ENCODE data around the gene PLEKHO2.
A peak's percentile ranks its signal among the peaks of the same experiment; 100 is the strongest.

PLEKHO2 gene

DNA sequence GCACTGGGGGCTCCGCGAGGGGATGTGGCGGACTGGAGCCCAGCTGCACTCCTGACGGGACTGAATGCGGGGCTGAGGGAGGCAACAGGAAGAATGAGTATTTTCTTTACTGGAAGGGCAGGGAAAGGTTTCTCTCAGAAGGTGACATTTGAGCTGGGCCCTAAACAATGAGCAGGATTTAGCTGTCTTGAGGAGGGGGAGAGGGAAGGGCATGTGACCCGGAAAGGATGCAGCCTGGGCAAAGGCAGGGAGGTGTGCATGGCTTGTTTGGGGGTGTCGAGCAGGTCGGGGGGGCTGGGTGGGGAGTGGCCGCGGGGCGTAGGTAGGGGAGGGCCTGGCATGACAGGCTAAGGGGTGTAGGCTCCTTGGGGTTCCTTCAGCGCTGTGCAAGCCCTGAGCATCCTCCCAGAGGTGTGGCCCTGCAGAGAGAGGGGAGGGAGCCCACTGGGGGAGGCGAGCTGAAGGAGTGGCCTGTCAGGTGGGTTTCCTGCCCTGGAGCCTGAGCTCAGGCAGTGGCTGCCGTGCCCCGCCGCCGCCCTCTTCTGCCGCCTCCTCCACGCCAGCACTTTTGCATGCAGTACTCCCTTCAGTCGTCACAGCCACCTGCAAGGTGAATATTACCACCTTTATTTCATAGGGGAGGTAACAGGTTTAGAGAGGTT lies 52.8 kb downstream of the PLEKHO2 start:
- ATAC-seq: peak; percentile 30 to 33

DNA sequence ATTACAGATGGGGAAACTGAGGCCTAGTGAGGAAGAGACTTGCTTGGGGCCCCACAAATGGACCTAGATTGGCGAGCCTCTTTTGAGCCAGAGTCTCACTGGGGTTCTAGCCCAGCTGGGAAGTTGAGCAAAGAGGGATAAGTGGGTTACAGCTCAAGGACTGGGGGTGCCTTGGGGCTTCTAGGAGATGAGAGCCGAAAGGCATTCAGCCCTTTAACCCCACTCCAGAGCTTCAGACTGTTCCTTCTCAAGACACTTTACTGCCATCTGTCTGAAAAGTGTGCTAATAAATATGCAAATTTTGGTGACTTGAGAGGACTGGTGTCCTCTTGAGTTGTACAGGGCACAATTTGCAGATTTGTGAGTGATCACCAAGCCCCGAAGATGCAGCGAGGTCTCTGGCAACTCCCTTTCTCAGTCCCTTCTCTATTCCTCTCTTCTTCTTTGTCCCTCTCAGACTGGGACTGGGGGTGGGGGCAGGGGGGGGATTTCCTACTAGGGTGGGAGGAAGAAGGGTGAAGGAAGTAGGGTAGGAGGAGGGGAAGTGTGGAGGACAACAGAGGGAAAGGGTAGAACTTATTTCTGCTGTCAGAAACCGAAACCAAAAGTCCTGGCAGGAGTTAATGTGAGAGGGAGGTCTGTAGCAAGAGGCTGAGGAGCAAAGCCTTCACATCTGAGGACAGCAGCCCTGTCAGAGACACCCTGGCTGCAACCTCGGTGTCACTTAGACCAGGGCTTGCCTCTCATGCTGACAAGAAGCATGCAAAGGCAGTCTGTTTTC lies 53.8 kb downstream of the PLEKHO2 start:
- ATAC-seq: peak; percentile 1 to 2

DNA sequence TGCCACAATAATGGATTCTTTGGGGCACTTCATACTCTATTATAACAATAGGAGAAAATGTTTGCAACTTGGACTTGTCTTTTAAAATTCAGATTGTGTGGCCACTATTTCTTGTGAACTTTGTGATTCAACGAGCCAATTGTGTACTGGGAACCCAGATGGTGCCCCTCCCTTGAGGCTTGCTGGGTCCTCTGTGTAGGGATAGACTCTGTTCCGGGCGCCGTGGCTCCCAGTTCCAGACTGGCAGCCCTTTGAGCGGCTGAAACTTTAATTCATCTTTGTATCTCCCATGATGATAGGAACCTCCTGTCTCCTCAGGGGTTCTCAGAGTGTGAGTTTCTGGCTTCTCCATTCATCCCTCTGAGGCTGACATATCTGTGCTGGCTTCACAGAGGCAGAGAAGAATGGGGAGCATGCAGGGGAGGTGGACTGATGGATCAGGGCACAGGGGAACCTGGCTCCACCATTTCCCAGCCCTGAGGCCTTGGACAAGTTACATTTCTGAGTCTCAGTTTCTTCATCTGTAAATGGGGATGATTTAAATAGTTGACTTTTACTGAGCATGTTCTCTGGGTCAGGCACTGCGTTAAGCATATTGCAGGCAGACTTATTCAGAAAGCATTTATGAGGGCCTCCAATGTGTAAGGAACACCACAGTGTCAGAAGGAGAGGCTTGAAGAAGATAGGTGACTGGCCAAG lies 54.8 kb downstream of the PLEKHO2 start:
- ATAC-seq: no peak

DNA sequence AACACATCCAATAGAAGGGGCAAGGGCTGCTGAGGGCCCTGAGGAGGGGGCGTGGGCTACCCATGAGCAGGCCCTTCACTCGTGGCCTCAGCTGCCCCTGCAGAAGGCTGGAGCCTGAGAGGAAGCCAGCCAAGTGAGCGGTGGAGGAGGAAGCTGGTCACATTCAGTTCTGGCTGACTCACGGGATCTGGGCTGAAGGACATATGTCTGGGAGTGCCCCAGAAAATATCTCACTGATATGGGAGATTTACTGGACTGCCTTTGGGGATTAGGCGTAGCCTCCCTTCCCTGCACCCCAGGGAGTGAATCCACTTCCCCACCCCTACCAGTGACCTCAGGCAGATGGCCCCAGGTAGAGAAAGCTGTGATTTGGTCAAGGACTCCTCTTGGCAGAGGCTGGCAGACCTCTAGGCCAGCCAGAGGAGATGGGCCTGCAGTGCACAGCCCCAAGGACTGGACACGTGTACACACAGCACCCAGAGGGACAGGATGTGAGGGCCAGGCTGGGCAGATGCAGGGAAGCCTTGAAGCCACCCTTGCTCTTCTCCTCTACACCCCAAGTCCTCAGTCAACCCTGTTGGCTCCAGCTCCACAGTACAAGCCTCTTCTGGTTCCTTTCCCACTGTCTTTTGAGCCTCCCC lies 55.8 kb downstream of the PLEKHO2 start:
- ATAC-seq: no peak

DNA sequence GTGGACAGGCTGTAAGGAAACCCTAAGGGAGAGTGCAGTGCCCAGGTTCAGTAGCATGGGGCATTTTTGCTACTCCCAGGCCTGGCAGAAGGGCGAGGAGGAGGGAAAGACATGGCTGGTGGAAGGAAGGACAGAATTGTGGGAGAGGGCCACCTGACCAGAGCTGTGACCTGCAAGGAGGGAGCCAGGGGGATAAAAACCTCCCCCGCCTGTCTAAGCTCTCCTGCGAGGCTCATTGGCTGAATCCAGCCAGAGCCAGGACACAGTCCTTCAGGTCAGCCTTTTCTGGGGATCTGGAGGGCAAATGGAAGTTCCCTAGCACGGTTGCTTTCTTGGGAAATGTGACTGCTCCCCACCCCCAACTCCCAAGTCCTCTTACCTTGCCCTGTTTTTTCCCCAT lies 56.7 kb downstream of the PLEKHO2 start:
- ATAC-seq: no peak

DNA sequence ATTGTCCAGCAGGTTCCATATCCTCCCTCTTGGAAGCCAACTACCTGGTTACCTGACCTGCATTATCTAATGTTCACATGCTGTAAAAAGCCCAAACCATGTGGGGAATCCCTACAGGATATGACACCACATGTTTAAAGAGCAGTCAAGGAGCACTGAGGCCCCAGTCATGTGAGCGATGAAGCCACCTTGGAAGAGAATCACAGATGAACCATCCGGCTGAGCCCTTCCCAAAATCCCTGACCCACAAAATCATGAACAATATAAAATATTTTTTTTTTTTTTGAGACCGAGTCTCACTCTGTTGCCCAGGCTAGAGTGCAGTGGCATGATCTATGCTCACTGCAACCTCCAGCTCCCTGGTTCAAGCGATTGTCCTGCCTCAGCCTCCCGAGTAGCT lies 59.4 kb downstream of the PLEKHO2 start:
- ATAC-seq: no peak

DNA sequence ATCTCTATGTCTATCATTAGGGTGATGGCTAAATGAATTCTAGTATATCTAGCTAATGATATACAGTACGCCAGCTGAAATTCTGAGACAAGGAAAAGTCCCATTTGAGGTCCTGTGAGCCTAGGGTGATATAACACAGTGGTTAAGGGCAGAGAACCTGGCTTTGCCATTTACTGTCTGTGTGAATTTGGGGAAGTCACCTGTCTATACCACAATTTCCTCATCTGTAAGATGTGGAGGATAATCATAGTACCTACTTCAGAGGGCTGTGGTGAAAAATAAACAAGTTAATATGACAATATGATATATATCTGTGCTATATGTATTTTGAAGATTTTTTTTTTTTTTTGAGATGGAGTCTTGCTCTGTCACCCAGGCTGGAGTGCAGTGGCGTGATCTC lies 60.2 kb downstream of the PLEKHO2 start:
- ATAC-seq: peak; percentile 56 to 61

DNA sequence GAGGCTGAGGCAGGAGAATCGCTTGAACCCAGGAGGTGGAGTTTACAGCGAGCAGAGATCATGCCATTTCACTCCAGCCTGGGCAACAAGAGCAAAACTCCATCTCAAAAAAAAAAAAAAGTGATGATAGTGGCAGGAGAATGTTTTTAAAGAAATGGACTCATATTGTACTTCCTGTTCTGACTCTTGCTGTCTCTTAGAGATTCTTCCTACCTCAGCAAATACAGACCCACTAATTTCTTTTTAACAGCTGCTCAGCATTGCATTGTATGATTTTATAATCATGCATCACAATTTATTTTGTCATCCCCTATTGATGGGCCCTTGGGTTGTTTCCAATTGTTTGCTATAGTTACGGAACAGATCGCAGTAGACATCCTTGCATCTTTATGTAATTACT lies 61.1 kb downstream of the PLEKHO2 start:
- peak; percentile 27 to 59 for ATAC-seq

DNA sequence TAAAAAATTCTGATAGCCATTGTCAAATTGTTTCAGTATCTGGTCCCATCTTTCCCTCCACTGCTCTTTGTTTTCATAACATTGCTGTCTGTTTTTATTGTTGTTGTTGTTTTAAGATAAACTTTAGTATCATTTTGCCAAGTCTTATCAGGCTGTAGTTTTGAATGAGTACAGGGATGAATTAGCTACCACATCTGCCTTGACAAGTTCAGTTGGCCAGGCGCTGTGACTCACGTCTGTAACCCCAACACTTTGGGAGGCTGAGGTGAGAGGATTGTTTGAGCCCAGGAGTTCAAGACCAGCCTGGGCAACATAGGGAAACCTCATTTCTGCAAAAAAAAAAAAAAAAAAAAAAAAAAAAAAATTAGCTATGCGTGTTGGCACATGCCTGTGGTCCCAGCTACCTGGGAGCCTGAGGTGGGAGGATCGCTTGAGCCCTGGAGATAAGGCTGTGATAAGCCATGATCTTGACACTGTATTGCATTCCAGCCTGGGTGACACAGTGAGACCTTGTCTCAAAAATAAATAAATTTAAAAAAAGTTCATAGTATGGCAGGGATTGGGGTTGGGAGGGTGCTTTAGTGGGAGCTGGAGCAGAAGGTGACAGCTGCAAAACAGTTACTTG lies 61.7 kb downstream of the PLEKHO2 start:
- ATAC-seq: no peak

DNA sequence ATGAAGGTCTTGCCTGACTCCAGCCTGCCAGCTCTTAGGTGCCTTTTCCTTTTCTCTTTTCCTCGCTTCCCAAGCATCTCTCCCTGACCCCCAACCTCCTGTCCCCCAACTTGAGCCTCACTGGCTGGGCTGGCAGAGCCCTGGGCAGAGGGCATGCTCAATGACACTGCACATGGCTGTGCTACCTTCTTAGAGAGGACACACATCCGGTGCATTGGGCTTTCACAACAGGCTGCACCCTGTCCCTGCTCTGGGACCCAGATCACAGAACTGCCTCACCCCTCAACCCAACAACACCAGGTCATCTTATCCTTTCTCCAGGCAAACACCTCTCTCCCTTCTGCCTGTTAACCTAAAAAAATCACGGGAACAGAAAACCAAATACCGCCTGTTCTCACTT lies 62.5 kb downstream of the PLEKHO2 start:
- ATAC-seq: no peak

DNA sequence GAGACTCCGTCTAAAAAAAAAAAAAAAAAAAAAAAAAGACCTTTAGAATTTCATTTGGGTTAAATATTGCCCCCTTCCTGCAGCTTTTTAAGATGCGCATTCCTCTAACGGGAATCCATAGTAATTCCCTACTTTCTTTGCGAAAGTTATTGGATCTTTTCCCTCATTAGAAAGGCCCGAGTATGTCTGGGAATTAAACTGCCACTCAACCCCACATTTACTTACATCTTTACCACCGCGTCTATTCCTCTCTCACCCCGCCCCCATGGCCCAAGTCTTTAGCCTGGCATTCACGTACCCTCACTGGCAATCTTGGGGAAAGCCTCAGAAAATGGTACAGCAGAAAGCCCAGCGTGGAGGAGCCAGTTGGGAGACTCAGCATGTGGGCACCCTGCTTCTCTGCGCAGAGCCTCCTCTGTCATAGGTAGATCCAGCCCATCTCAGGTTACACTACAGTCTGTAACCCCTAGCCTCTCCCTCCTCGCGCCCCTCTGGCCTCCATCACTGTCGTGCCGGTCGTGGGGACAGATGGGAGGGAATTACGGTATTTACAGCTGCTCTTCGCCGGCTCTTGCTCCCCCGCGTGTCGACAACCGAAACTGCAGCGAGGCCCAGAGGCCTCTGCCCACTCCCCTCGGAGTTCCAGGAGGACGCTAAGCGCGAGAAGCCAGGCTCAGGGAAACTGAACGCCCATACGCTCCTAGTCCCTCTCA lies 63.6 kb downstream of the PLEKHO2 start:
- ATAC-seq: peak; percentile 74 to 84

DNA sequence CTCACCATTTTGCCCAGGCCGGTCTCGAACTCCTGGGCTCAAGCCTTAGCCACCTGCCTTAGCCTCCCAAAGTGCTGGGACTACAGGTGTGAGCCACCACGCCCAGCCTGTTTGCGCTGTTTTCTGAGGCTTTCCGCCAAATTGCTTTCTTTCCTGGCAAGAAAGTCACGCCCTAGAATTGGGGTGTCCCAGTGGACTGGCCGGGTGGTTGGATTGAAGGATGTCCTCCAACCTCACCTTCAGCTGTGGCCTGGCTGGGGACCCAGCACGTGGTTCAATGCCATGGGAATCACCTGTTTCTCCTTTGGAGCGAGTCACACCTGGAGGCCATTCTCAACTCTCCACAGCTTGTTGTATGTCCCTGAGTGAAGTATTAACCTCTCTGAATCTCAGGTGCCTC lies 64.2 kb downstream of the PLEKHO2 start:
- ATAC-seq: no peak

DNA sequence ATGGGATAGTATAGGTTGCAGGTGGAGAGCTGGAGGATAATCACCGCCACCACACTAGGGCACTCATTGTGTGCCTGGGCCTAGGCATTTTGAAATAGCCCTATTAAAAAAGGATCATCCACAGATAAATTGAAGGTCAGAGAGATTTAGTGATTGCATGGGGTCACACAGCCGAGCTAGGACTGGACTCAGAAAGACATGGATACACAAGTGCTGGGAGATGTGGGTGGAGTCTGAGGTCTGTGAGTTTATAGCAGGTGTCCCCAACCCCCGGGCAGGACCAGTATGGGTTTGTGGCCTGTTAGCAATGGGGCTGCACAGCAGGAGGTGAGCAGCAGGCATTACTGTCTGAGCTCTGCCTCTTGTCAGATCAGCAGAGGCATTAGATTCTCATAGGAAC lies 64.7 kb downstream of the PLEKHO2 start:
- no peak for ATAC-seq

DNA sequence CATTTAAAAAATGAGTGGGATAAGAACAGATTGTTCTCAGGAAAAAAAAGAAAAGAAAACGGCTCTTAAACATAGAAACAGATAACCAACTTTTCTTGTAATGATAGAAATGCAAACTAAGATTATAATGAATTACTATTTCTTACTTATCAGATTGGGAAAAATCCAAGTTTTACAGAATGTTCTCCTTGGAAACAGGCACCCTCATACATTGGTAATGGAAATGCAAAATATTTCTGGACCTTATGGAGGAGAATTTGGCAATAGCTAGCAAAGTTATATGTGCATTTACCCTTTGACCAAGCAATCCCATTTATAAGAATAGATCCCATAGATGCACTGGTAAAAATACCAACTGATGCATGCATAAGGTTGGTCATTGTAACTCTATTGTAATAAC lies 66.3 kb downstream of the PLEKHO2 start:
- no peak for ATAC-seq

DNA sequence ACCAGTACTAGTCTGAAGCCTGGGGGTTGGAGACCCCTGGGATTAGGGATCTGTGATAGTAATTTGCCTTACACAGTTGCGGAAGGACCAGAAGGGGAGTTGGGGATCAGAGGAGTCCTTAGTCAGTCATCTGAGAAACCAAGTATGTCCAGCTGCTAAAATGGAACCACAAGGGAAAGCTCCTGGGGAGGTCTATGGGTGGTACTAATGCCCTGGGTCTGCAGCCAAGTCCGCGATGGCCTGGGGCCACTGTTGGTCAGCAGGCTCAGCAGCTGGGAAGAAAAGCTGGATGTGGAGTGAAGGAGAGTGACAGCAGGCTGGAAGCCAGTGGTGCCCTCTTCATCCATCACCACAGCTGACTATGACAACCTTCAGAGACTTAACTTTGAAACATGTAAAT lies 67.8 kb downstream of the PLEKHO2 start:
- ATAC-seq: no peak

DNA sequence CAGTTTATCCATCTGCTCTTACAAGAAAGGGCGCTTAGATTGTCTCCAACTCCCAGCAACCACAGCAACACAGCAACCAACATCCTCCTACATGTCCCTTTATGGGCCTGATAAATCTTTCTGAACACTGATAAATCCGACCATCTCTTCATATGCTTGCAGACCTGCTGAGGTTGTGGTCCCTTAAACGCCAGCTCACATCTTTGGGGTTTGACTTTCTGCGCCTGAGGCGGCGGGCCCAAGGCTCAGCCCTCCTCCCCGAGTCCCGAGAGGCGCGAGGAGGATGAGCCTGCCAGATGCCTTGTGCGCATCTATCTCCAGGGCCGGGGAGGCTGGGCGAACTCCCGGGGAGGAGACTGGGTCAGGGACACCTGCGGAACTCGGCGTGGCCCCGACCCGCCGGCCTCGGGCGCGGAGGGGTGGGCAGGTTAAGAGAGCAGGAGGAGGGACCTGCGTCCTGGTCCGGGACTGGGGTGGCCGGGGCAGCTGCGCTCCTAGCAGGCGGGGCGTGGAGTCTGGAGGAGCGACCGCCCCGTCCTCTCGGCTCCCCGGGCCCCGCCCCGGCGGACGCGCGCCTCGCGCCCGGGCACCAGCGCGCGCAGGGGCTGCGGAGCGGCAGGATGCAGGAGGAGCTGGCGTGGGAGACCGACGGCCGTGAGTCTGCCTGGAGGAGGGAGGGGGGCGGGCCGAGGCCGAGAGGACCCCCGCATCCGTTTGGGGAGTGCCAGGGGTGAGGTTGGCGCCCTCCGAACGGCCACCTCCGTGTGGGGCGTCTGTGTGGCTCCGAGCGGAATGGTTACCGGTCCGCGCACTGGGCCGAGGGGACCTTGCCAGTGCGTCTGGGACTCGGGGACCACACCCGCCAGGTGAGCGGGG lies 69.8 kb downstream of the PLEKHO2 start, which contains the start of gene ANKDD1A:
ANKDD1A (plus strand) TSS at position 592 of the 876 bp plus-strand sequence; CDS start at position 621, 29 bp downstream.
- peak; percentile 65 to 67 for ATAC-seq

DNA sequence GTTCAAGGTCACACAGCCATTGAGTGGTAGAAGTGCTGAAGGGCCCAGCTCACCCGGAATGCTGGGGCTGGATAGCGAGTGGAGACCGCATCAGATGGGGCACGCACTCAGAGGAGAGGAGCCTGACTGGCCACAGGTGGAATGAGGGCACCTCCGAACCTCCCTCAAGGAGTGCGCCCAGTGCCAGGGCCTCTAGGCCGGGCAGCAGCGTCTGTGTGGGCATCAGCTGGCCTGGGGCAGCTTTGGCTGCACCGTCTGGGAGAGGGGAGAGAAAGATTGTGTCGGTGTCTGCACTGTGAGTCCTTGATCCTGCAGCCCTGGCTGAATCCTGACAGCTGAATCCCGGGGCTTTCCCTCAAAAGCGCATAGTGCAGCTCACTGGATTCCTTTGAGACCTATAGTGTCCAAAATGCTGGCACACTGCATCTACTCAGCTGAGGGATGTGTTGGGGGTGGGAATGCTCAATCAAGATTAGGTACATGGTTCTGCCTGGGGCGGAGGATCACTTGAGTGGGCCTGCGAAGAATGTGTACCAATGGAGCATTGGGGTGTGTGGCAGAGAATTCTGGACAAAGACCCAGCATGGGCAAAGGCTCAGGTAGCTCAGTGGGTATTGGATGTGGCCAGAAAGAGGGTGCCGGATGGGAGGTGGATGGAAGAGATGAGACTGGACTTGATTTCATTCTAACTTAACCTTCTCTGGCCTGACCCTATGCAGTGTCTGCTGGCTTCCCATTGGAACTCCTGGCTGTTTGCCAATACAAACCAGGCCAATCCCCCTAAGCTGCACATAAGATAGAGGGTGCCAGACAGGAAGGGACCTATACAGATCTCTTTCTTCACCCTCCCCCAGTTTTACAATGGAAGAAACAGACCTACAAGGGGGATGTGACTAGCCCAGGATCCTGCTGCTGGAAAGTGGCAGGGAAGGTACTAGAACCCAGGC lies 70.9 kb downstream of the PLEKHO2 start:
- no peak for ATAC-seq

DNA sequence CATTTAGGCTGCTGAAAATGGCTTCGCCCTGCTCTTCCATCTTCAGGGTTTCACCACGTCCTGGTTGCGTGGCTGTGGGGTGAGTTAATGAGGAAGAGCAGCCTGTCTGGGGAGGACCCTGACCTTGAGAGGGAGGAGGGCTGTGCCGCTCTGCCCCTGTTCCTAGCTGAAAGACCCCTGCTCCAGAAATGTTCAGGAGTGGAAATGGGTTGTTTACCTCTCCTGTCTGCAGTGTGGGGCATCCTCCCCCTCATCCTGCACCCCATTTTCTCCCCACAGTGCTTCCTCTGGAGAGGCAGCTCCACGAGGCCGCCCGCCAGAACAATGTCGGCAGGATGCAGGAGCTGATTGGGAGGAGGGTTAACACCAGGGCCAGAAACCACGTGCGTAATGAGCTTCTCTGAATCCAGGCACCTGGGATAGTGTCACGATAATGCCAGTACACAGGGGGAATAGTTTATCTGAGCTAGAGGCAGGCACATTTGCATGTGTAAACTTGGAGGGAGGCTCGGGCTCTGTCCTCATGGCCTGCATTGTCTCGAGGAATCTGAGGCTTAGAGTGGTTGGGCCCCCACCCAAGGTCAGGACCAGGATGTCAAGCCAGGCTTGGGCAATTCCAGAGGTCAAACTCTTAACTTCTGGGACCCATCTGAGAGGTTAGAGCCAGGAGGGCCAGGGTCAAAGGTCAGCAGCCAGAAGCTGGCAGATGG lies 74.0 kb downstream of the PLEKHO2 start:
- ATAC-seq: no peak

DNA sequence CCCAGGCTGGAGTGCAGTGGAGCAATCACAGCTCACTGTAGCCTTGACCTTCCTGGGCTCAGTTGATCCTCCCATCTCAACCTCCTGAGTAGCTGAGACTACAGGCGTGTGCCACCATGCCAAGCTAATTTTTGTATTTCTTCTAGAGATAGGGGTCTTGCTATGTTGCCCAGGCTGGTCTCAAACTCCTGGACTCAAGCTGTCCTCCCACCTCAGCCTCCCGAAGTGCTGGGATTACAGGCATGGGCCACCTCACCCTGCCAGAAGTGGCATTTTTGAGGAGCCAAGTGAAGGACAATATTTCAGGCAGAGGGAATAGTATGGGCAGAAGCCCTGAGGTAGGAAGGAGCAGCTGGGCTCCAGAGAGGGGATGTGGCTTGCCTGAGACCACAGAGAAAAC lies 74.7 kb downstream of the PLEKHO2 start:
- no peak for ATAC-seq
